Lower lobe of right lung (tissue), 2 donors: ENCODE measurements around the gene RILPL1. TPM values are rescaled to one million over a fixed set of nuclear protein-coding genes. Genes with fewer than 3 reads are reported as not detected.

Source experiments
- ATAC-seq, 2 donors: fragments of 200-7000 bp; cut with Tn5 transposase; one replicate each; pipeline ENCODE4 v1.9.1; 2020 to 2022; ENCODE audit warnings: mild to moderate bottlenecking in 2 of 2, moderate library complexity in 2 of 2
- DNase-seq: peaks from one replicate; pipeline ENCODE4 v3.0.0-alpha.2; 2020
- H3K27ac ChIP-seq: fragments of 200-600 bp; one replicate; pipeline ENCODE4 v1.8.0; 2022
- H3K27me3 ChIP-seq: fragments of 200-600 bp; one replicate; pipeline ENCODE4 v1.8.0; 2022; ENCODE audit warnings: low read depth
- H3K36me3 ChIP-seq: fragments of 200-600 bp; one replicate; pipeline ENCODE4 v1.8.0; 2022; ENCODE audit warnings: mild to moderate bottlenecking
- H3K4me1 ChIP-seq: fragments of 200-600 bp; one replicate; pipeline ENCODE4 v1.8.0; 2022
- H3K4me3 ChIP-seq: fragments of 200-600 bp; one replicate; pipeline ENCODE4 v1.8.0; 2022; ENCODE audit warnings: mild to moderate bottlenecking
- H3K9me3 ChIP-seq: fragments of 200-600 bp; one replicate; pipeline ENCODE4 v1.8.0; 2022
- intact Hi-C: fragments of 100-400 bp; cut with DNase I; formaldehyde crosslinking; loops from one replicate; pipeline ENCODE4 v1.11.0; 2022
- total RNA-seq: library from RNA; stranded (reverse); fragmentation: NEBNext Ultra II Directional; extraction: Animal tissue kit (Norgen Biotek cat#: 25700); gene quantifications from one replicate; pipeline ENCODE4 v1.2.1, GENCODE V29; 2021
- TF ChIP-seq, protein P1 (sequence below): fragments of 200-600 bp; IDR thresholded peaks from one replicate; pipeline ENCODE4 v1.8.0; 2022; ENCODE audit warnings: antibody characterized with exemption, mild to moderate bottlenecking
- donor health status: DM: no; HTN: yes; CAD: no; lungs with severe emphysema.

RILPL1 gene
- total RNA-seq, 1 donor from 2014 or later = 14.4 TPM

DNA sequence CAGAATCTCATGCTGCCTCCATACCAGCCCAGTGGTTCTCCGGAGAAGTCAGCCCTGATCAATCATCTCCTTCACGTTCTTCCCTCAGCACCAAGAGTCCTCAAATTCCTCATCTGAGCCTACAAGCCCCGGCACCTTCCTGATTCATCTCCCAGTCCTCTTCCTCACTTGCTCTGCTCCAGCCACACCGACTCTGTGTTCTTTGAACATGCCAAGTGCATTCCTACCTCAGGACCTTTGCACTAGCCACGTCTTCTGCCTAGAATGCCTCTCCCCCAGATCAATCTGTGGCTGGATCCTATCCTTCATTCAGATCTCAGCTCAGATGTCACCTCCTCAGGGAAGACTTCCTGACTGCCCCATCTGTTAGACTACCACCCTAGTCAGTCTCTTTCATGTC is 4.7 kb downstream of the RILPL1 start:
- ATAC-seq = no peak
- intact Hi-C loops = no loop called here
- DNase-seq = no peak
- H3K36me3 ChIP-seq = peaks cover 4% of the 10 kb centered on the region
- no peak overlapping the region for H3K4me3 ChIP-seq
- peaks cover 31% of the 10 kb centered on the region for H3K4me1 ChIP-seq
- H3K27ac ChIP-seq = no peak overlapping the region
- no peaks in the 10 kb centered on the region for H3K27me3 ChIP-seq
- TF ChIP-seq, protein P1, sequence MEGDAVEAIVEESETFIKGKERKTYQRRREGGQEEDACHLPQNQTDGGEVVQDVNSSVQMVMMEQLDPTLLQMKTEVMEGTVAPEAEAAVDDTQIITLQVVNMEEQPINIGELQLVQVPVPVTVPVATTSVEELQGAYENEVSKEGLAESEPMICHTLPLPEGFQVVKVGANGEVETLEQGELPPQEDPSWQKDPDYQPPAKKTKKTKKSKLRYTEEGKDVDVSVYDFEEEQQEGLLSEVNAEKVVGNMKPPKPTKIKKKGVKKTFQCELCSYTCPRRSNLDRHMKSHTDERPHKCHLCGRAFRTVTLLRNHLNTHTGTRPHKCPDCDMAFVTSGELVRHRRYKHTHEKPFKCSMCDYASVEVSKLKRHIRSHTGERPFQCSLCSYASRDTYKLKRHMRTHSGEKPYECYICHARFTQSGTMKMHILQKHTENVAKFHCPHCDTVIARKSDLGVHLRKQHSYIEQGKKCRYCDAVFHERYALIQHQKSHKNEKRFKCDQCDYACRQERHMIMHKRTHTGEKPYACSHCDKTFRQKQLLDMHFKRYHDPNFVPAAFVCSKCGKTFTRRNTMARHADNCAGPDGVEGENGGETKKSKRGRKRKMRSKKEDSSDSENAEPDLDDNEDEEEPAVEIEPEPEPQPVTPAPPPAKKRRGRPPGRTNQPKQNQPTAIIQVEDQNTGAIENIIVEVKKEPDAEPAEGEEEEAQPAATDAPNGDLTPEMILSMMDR = no peak
- no peaks in the 10 kb centered on the region for H3K9me3 ChIP-seq

DNA sequence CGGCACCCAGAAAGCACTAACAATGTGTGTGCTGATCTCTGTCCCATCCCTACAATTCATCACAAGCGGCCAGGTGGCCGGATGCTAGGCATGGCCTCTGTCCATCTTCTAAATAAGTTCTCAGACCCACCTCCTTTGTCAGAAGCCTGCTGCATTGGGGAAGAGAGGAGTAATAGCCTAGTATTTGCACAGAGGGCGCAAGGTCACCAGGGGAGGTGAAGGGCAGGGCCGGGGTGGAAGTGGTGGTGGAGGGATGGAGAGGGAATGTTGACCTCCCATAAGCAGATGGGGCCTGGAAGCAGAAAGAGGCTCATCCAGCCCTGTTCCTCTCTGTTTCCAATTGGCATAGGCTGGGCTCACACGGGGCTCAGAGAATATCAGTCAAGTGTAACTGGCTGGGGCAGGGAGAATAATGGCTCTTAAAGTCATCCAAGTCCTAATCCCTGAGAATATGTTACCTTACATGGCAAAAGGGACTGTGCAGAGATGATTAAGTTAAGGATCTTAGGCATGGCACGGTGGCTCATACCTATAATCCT is 6.9 kb downstream of the RILPL1 start:
- no peak overlapping the region for H3K27ac ChIP-seq
- TF ChIP-seq, protein P1 = no peak
- no peak overlapping the region for H3K4me3 ChIP-seq
- no peaks in the 10 kb centered on the region for H3K9me3 ChIP-seq
- peaks cover 15% of the 10 kb centered on the region for H3K4me1 ChIP-seq
- peaks cover 26% of the 10 kb centered on the region for H3K36me3 ChIP-seq
- H3K27me3 ChIP-seq = no peaks in the 10 kb centered on the region
- intact Hi-C loops = no loop called here
- ATAC-seq = no peak
- no peak for DNase-seq

DNA sequence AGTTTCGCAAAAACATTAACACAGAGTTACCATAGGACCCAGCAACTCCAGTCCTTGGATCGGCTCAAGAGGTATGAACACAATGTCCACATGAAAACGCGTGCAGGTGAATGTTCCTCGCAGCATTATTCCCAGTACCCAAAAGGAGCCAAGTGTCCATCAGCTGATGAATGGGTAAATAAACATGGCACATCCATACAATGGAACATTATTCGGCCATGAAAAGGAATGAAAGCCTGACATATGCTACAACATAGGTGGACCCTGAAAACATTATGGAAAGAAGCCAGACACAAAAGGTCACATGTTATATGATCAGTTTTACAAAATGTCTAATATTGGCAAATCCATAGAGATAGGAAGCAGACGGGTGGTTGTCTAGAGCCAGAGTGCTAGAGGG is 9.1 kb downstream of the RILPL1 start:
- TF ChIP-seq, protein P1 = no peak
- Histone ChIP-seq H3K27ac (no peak overlapping the region), H3K27me3 (no peaks in the 10 kb centered on the region), H3K4me3 (no peak overlapping the region), H3K4me1 (no peaks in the 10 kb centered on the region), H3K36me3 (peaks cover 45% of the 10 kb centered on the region), H3K9me3 (no peaks in the 10 kb centered on the region)
- no peak for ATAC-seq
- no peak for DNase-seq
- intact Hi-C loops = no loop called here

DNA sequence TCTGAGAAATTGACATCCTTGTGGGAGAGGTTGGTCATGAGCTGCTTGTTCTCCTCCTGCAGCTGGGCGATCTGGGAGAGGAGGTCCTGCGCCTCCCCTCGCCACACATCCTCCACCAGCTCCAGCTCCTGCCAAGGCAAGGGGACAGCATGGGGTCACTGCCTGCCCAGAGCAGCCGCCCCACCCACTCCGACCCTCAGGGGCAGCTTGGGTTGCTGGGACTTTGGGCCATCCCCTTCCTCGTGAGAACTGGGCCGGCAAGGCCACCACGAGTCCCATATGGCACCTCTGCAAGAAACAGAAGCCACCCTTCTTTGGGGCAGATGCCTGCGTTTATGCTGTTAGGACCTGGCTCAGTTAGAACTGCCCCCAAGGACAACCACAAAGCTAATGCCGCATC is 10.0 kb downstream of the RILPL1 start:
- Histone ChIP-seq H3K9me3 (no peaks in the 10 kb centered on the region), H3K27ac (no peak overlapping the region), H3K4me3 (no peak overlapping the region), H3K4me1 (no peaks in the 10 kb centered on the region), H3K36me3 (peaks cover 51% of the 10 kb centered on the region), H3K27me3 (no peaks in the 10 kb centered on the region)
- TF ChIP-seq, protein P1 = no peak
- ATAC-seq = no peak
- intact Hi-C loops = no loop called here
- DNase-seq = no peak

DNA sequence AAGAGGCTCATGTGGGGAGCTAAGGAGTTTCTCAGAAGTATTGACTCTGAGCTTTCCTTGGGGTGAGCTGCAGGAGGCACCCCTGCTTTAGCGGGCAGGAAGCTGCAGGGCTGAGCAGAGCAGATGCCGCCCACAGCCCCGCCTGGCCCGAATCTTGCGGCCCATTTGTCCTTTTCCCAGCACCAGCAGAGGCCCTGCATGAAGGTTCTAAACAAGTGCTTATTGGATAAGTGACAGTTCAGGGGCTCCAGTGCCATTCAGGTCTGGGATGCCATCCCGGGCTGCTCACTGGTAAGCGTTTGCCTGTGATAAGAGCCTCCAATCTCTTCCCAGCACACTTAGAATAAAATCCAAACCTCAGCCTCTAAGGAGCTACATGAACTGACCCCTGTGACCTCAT is 11.4 kb downstream of the RILPL1 start:
- no peaks in the 10 kb centered on the region for H3K4me1 ChIP-seq
- ATAC-seq (no peak), DNase-seq (no peak)
- TF ChIP-seq, protein P1 = no peak
- intact Hi-C loops = no loop called here
- no peak overlapping the region for H3K4me3 ChIP-seq
- no peaks in the 10 kb centered on the region for H3K27me3 ChIP-seq
- H3K36me3 ChIP-seq = peaks cover 65% of the 10 kb centered on the region
- H3K27ac ChIP-seq = no peak overlapping the region
- no peaks in the 10 kb centered on the region for H3K9me3 ChIP-seq
